Measurements from ENCODE around the gene BPIFA3. TPM values are rescaled to one million over a fixed set of nuclear protein-coding genes. Genes with fewer than 3 reads are reported as not detected.
"Not testable (repeated sequence)": the region's sequence is repeated elsewhere in the genome, so short reads cannot be mapped to it uniquely, and the experiment has no call there.

The BPIFA3 gene
- total and polyA plus RNA-seq, 2 donors = 0.02 TPM; not detected in 1

- H3K27me3 ChIP-seq (ENCODE audit: control insufficient read depth in 2 of 2, insufficient read depth in 1 of 2, low read length in 1 of 2) = no peaks in the 10 kb centered on the region
These were observed 35.6 kb upstream of the BPIFA3 start for GRCh38 chr20:33181482-33182093.

GRCh38 chr20:33183312-33183711, 33.8 kb upstream of the BPIFA3 start:
- WGBS = 91% methylated on average over 2 of the region's 2 CpGs
- H3K4me1 ChIP-seq (ENCODE audit: control insufficient read depth in 2 of 2, insufficient read depth in 2 of 2, low read length in 2 of 2) = no peaks in the 10 kb centered on the region
- H3K27ac ChIP-seq (ENCODE audit: low read depth in 1 of 2, low read length in 1 of 2) = no peak overlapping the region
- no peaks in the 10 kb centered on the region for H3K27me3 ChIP-seq (ENCODE audit: control insufficient read depth in 2 of 2, insufficient read depth in 1 of 2, low read length in 1 of 2)
- DNase-seq (ENCODE audit: low read depth in 6 of 9, low spot score in 9 of 9) = no peak
- H3K36me3 ChIP-seq (ENCODE audit: control insufficient read depth in 2 of 2, insufficient read depth in 2 of 2, low read length in 1 of 2) = no peaks in the 10 kb centered on the region
- H3K4me3 ChIP-seq (ENCODE audit: low read length in 2 of 2) = no peak overlapping the region
- H3K9me3 ChIP-seq (ENCODE audit: control insufficient read depth in 2 of 2, insufficient read depth in 1 of 2, low read length in 1 of 2) = no peaks in the 10 kb centered on the region

More at GRCh38 chr20:33181482-33182093, 35.6 kb upstream of the BPIFA3 start:
- H3K27ac ChIP-seq (ENCODE audit: low read depth in 1 of 2, low read length in 1 of 2) = no peak overlapping the region
- no peak overlapping the region for H3K4me3 ChIP-seq (ENCODE audit: low read length in 2 of 2)
- WGBS = 73% methylated on average over 1 of the region's 1 CpG
- H3K9me3 ChIP-seq (ENCODE audit: control insufficient read depth in 2 of 2, insufficient read depth in 1 of 2, low read length in 1 of 2) = no peaks in the 10 kb centered on the region
- H3K4me1 ChIP-seq (ENCODE audit: control insufficient read depth in 2 of 2, insufficient read depth in 2 of 2, low read length in 2 of 2) = no peaks in the 10 kb centered on the region
- H3K36me3 ChIP-seq (ENCODE audit: control insufficient read depth in 2 of 2, insufficient read depth in 2 of 2, low read length in 1 of 2) = no peaks in the 10 kb centered on the region
- no peak for DNase-seq (ENCODE audit: low read depth in 6 of 9, low spot score in 9 of 9)

GRCh38 chr20:33185031-33185590, 32.0 kb upstream of the BPIFA3 start:
- H3K27me3 ChIP-seq (ENCODE audit: control insufficient read depth in 2 of 2, insufficient read depth in 1 of 2, low read length in 1 of 2); H3K9me3 ChIP-seq (ENCODE audit: control insufficient read depth in 2 of 2, insufficient read depth in 1 of 2, low read length in 1 of 2); H3K27ac ChIP-seq (ENCODE audit: low read depth in 1 of 2, low read length in 1 of 2); H3K4me3 ChIP-seq (ENCODE audit: low read length in 2 of 2); DNase-seq (ENCODE audit: low read depth in 6 of 9, low spot score in 9 of 9); H3K36me3 ChIP-seq (ENCODE audit: control insufficient read depth in 2 of 2, insufficient read depth in 2 of 2, low read length in 1 of 2); H3K4me1 ChIP-seq (ENCODE audit: control insufficient read depth in 2 of 2, insufficient read depth in 2 of 2, low read length in 2 of 2): not testable (repeated sequence)
- WGBS = 97% methylated on average over 40 of the region's 40 CpGs

- Histone ChIP-seq H3K27me3 (ENCODE audit: control insufficient read depth in 2 of 2, insufficient read depth in 1 of 2, low read length in 1 of 2) (no peaks in the 10 kb centered on the region), H3K27ac (ENCODE audit: low read depth in 1 of 2, low read length in 1 of 2) (no peak overlapping the region), H3K4me3 (ENCODE audit: low read length in 2 of 2) (no peak overlapping the region), H3K36me3 (ENCODE audit: control insufficient read depth in 2 of 2, insufficient read depth in 2 of 2, low read length in 1 of 2) (no peaks in the 10 kb centered on the region), H3K4me1 (ENCODE audit: control insufficient read depth in 2 of 2, insufficient read depth in 2 of 2, low read length in 2 of 2) (no peaks in the 10 kb centered on the region), H3K9me3 (ENCODE audit: control insufficient read depth in 2 of 2, insufficient read depth in 1 of 2, low read length in 1 of 2) (no peaks in the 10 kb centered on the region)
- no peak for DNase-seq (ENCODE audit: low read depth in 6 of 9, low spot score in 9 of 9)
- WGBS = 89% methylated on average over 4 of the region's 4 CpGs
These were observed 29.7 kb upstream of the BPIFA3 start for GRCh38 chr20:33187491-33187890.

- Histone ChIP-seq H3K36me3 (ENCODE audit: control insufficient read depth in 2 of 2, insufficient read depth in 2 of 2, low read length in 1 of 2) (no peaks in the 10 kb centered on the region), H3K9me3 (ENCODE audit: control insufficient read depth in 2 of 2, insufficient read depth in 1 of 2, low read length in 1 of 2) (no peaks in the 10 kb centered on the region), H3K27ac (ENCODE audit: low read depth in 1 of 2, low read length in 1 of 2) (no peak overlapping the region), H3K4me3 (ENCODE audit: low read length in 2 of 2) (no peak overlapping the region), H3K27me3 (ENCODE audit: control insufficient read depth in 2 of 2, insufficient read depth in 1 of 2, low read length in 1 of 2) (no peaks in the 10 kb centered on the region), H3K4me1 (ENCODE audit: control insufficient read depth in 2 of 2, insufficient read depth in 2 of 2, low read length in 2 of 2) (no peaks in the 10 kb centered on the region)
- WGBS = 88% methylated on average over 9 of the region's 9 CpGs
- no peak for DNase-seq (ENCODE audit: low read depth in 6 of 9, low spot score in 9 of 9)
These were observed 28.7 kb upstream of the BPIFA3 start for GRCh38 chr20:33188421-33188820.

- WGBS = 81% methylated on average over 3 of the region's 3 CpGs
- H3K9me3 ChIP-seq (ENCODE audit: control insufficient read depth in 2 of 2, insufficient read depth in 1 of 2, low read length in 1 of 2) = no peaks in the 10 kb centered on the region
- no peak overlapping the region for H3K4me3 ChIP-seq (ENCODE audit: low read length in 2 of 2)
- H3K27me3 ChIP-seq (ENCODE audit: control insufficient read depth in 2 of 2, insufficient read depth in 1 of 2, low read length in 1 of 2) = no peaks in the 10 kb centered on the region
- H3K36me3 ChIP-seq (ENCODE audit: control insufficient read depth in 2 of 2, insufficient read depth in 2 of 2, low read length in 1 of 2) = no peaks in the 10 kb centered on the region
- H3K4me1 ChIP-seq (ENCODE audit: control insufficient read depth in 2 of 2, insufficient read depth in 2 of 2, low read length in 2 of 2) = no peaks in the 10 kb centered on the region
- no peak overlapping the region for H3K27ac ChIP-seq (ENCODE audit: low read depth in 1 of 2, low read length in 1 of 2)
- DNase-seq (ENCODE audit: low read depth in 6 of 9, low spot score in 9 of 9) = no peak
These were observed 25.7 kb upstream of the BPIFA3 start for GRCh38 chr20:33191484-33191883.

GRCh38 chr20:33191955-33192354, 25.2 kb upstream of the BPIFA3 start:
- Histone ChIP-seq H3K27me3 (ENCODE audit: control insufficient read depth in 2 of 2, insufficient read depth in 1 of 2, low read length in 1 of 2) (no peaks in the 10 kb centered on the region), H3K4me3 (ENCODE audit: low read length in 2 of 2) (no peak overlapping the region), H3K4me1 (ENCODE audit: control insufficient read depth in 2 of 2, insufficient read depth in 2 of 2, low read length in 2 of 2) (no peaks in the 10 kb centered on the region), H3K36me3 (ENCODE audit: control insufficient read depth in 2 of 2, insufficient read depth in 2 of 2, low read length in 1 of 2) (no peaks in the 10 kb centered on the region), H3K27ac (ENCODE audit: low read depth in 1 of 2, low read length in 1 of 2) (no peak overlapping the region), H3K9me3 (ENCODE audit: control insufficient read depth in 2 of 2, insufficient read depth in 1 of 2, low read length in 1 of 2) (no peaks in the 10 kb centered on the region)
- 100% methylated on average over 1 of the region's 1 CpG for WGBS
- no peak for DNase-seq (ENCODE audit: low read depth in 6 of 9, low spot score in 9 of 9)

- H3K4me1 ChIP-seq (ENCODE audit: control insufficient read depth in 2 of 2, insufficient read depth in 2 of 2, low read length in 2 of 2) = no peaks in the 10 kb centered on the region
- 77% methylated on average over 8 of the region's 8 CpGs for WGBS
- no peaks in the 10 kb centered on the region for H3K9me3 ChIP-seq (ENCODE audit: control insufficient read depth in 2 of 2, insufficient read depth in 1 of 2, low read length in 1 of 2)
- H3K27ac ChIP-seq (ENCODE audit: low read depth in 1 of 2, low read length in 1 of 2) = no peak overlapping the region
- no peak overlapping the region for H3K4me3 ChIP-seq (ENCODE audit: low read length in 2 of 2)
- no peaks in the 10 kb centered on the region for H3K27me3 ChIP-seq (ENCODE audit: control insufficient read depth in 2 of 2, insufficient read depth in 1 of 2, low read length in 1 of 2)
- no peak for DNase-seq (ENCODE audit: low read depth in 6 of 9, low spot score in 9 of 9)
- H3K36me3 ChIP-seq (ENCODE audit: control insufficient read depth in 2 of 2, insufficient read depth in 2 of 2, low read length in 1 of 2) = no peaks in the 10 kb centered on the region
These were observed 24.1 kb upstream of the BPIFA3 start for GRCh38 chr20:33192912-33193501.

GRCh38 chr20:33199026-33199425, 18.1 kb upstream of the BPIFA3 start:
- H3K9me3 ChIP-seq (ENCODE audit: control insufficient read depth in 2 of 2, insufficient read depth in 1 of 2, low read length in 1 of 2) = no peaks in the 10 kb centered on the region
- no peak overlapping the region for H3K4me3 ChIP-seq (ENCODE audit: low read length in 2 of 2)
- DNase-seq (ENCODE audit: low read depth in 6 of 9, low spot score in 9 of 9) = no peak
- H3K4me1 ChIP-seq (ENCODE audit: control insufficient read depth in 2 of 2, insufficient read depth in 2 of 2, low read length in 2 of 2) = no peaks in the 10 kb centered on the region
- H3K27me3 ChIP-seq (ENCODE audit: control insufficient read depth in 2 of 2, insufficient read depth in 1 of 2, low read length in 1 of 2) = no peaks in the 10 kb centered on the region
- no peak overlapping the region for H3K27ac ChIP-seq (ENCODE audit: low read depth in 1 of 2, low read length in 1 of 2)
- H3K36me3 ChIP-seq (ENCODE audit: control insufficient read depth in 2 of 2, insufficient read depth in 2 of 2, low read length in 1 of 2) = no peaks in the 10 kb centered on the region
- WGBS = 97% methylated on average over 3 of the region's 3 CpGs
